GM12878 (cell line): Measurements from ENCODE around the gene ZNF618. TPM values are rescaled to one million over a fixed set of nuclear protein-coding genes. Genes with fewer than 3 reads are reported as not detected.

ENCODE experiments used
- ATAC-seq: fragments of 200-7000 bp; cut with Tn5 transposase; 3 replicates; pipeline ENCODE4 v1.9.1; 2020; ENCODE audit warnings: mild to moderate bottlenecking, moderate library complexity
- BruUV-seq: library from RNA; stranded (reverse); fragments of 400-500 nt; replicated peaks from 2 replicates; lab custom pipeline; 2021; lab: Mats Ljungman, UMichigan
- CTCF ChIA-PET: fragments of 300-600 bp; sonication (Branson Sonifier 250); formaldehyde crosslinking; extraction: SDS; loops from one replicate; lab custom pipeline; 2021; ENCODE audit warnings: inconsistent platforms; lab: Yijun Ruan, JAX
- POLR2A ChIA-PET: fragments of 350-600 bp; formaldehyde crosslinking; extraction: SDS; loops from one replicate; lab custom pipeline; 2021; ENCODE audit warnings: inconsistent platforms; lab: Charles Lee
- RAD21 ChIA-PET: fragments of 300-600 bp; sonication (Branson Sonifier 250); formaldehyde crosslinking; loops from one replicate; lab custom pipeline; 2023; ENCODE audit warnings: antibody characterized with exemption; ENCODE audit not compliant: unreplicated experiment; lab: Charles Lee
- SMC1A ChIA-PET: fragments of 300-600 bp; sonication (Branson Sonifier 250); formaldehyde crosslinking; loops from one replicate; lab custom pipeline; 2023; ENCODE audit not compliant: unreplicated experiment, uncharacterized antibody; lab: Charles Lee
- DNase-seq: peaks from one replicate; pipeline ENCODE4 v3.0.0-alpha.2; 2011; ENCODE audit warnings: low read depth, low spot score
- FAIRE-seq: peaks from 3 replicates; lab custom pipeline; 2011; peaks lifted over from hg19 to GRCh38; lab: Jason Lieb, UNC
- H2AFZ ChIP-seq: 2 replicates; pipeline ENCODE4 v1.6.0; 2011; ENCODE audit warnings: low read depth, low read length, control low read depth; ENCODE audit not compliant: control insufficient read depth
- H3K27ac ChIP-seq: 2 replicates; pipeline ENCODE4 v1.5.1; 2011; ENCODE audit warnings: control low read depth; ENCODE audit not compliant: control insufficient read depth, insufficient read depth
- H3K27me3 ChIP-seq, 2 experiments: replicated peaks in 1 of 2; 2 replicates each; pipeline versions ENCODE4 v1.6.0 to v1.6.1; 2011; ENCODE audit warnings: low read length in 1 of 2; ENCODE audit not compliant: control insufficient read depth in 2 of 2, insufficient read depth in 2 of 2
- H3K36me3 ChIP-seq, 2 experiments: 2 replicates each; pipeline ENCODE4 v1.5.1; 2011; ENCODE audit warnings: low read length in 1 of 2; ENCODE audit not compliant: control insufficient read depth in 2 of 2, insufficient read depth in 2 of 2
- H3K4me1 ChIP-seq: 2 replicates; pipeline ENCODE4 v1.6.1; 2011; ENCODE audit warnings: mild to moderate bottlenecking, low read length, moderate library complexity, mixed read lengths; ENCODE audit not compliant: control insufficient read depth, insufficient read depth
- H3K4me2 ChIP-seq: 2 replicates; pipeline ENCODE4 v1.6.0; 2011; ENCODE audit warnings: control low read depth; ENCODE audit not compliant: control insufficient read depth, insufficient read depth
- H3K4me3 ChIP-seq: fragments of 200-600 bp; sonication (generic); 2 replicates; pipeline ENCODE4 v1.5.1; 2016
- H3K79me2 ChIP-seq: 2 replicates; pipeline ENCODE4 v1.6.0; 2011; ENCODE audit warnings: low read length; ENCODE audit not compliant: control insufficient read depth, insufficient read depth
- H3K9ac ChIP-seq: 2 replicates; pipeline ENCODE4 v1.8.0; 2011; ENCODE audit warnings: low read length, control low read depth, mixed read lengths; ENCODE audit not compliant: control insufficient read depth, insufficient read depth
- H3K9me3 ChIP-seq: replicated peaks from 3 replicates; pipeline ENCODE4 v1.5.1; 2011; ENCODE audit warnings: mild to moderate bottlenecking, low read length; ENCODE audit not compliant: control insufficient read depth, insufficient read depth
- H4K20me1 ChIP-seq: 2 replicates; pipeline ENCODE4 v1.6.0; 2011; ENCODE audit not compliant: control insufficient read depth, insufficient read depth
- GATAD2B ChIP-seq: fragments of 450-650 bp; conservative IDR thresholded peaks from 2 replicates; pipeline ENCODE4 v1.6.1; 2017; ENCODE audit warnings: low read depth, mild to moderate bottlenecking, moderate library complexity
- HCFC1 ChIP-seq: fragments of 150-350 bp; IDR thresholded peaks from 2 replicates; pipeline ENCODE4 v1.6.1; 2014; ENCODE audit warnings: low read length
- MYB ChIP-seq: fragments of 150-350 bp; IDR thresholded peaks from 2 replicates; pipeline ENCODE4 v1.6.1; 2014; ENCODE audit warnings: mild to moderate bottlenecking, low read depth, low read length, borderline replicate concordance
- SIX5 ChIP-seq: IDR thresholded peaks from 2 replicates; pipeline ENCODE4 v1.6.1; 2011; ENCODE audit warnings: mild to moderate bottlenecking, low read depth, low read length, moderate library complexity; ENCODE audit not compliant: severe bottlenecking
- SMAD1 ChIP-seq: fragments of 450-650 bp; IDR thresholded peaks from 2 replicates; pipeline ENCODE4 v1.6.1; 2018; ENCODE audit warnings: mild to moderate bottlenecking, low read depth; ENCODE audit not compliant: partially characterized antibody
- SPI1 ChIP-seq: IDR thresholded peaks from 2 replicates; pipeline ENCODE4 v1.6.1; 2011; ENCODE audit warnings: low read depth, mild to moderate bottlenecking, low read length, moderate library complexity, borderline replicate concordance; ENCODE audit not compliant: insufficient read depth
- whole genome bisulfite sequencing: methylation state at CpG from one replicate; pipeline ENCODE4 v1.1.6; 2016; ENCODE audit warnings: low lambda C conversion rate; ENCODE audit not compliant: insufficient replicate concordance, insufficient coverage; ENCODE audit errors: missing lambda C conversion rate; 5-methylcytosine and 5-hydroxymethylcytosine counted together
- in situ Hi-C: fragments of 300-500 bp; cut with MboI; formaldehyde crosslinking; loops from 9 replicates; pipeline ENCODE4 v1.14.3; 2018; ENCODE audit warnings: mixed read lengths
- intact Hi-C: fragments of 100-400 bp; cut with micrococcal nuclease; formaldehyde crosslinking; loops from one replicate; pipeline ENCODE4 v1.14.2; 2022; ENCODE audit not compliant: unreplicated experiment
- polyA plus RNA-seq, 11 experiments: library from polyadenylated mRNA; depleted of rRNA in 4 of 11; unstranded in 6 of 11; stranded (reverse) in 5 of 11; fragments of >200 nt; fragmentation: Nextera tagmentation in 4 of 11; fragmentation: Illumina TruSeq in 1 of 11; extraction: Ambion mirVana in 4 of 11; extraction: Trizol in 1 of 11; gene quantifications; 1 replicate in 1 of 11; 2 replicates in 10 of 11; pipeline versions ENCODE4 v1.2.1 to v1.2.3, GENCODE V29; 2011 to 2016; ENCODE audit warnings: inconsistent platforms in 2 of 11, missing spikeins in 2 of 11, low read depth in 1 of 11
- total RNA-seq, 4 experiments: library from RNA; depleted of rRNA in 3 of 4; stranded (reverse); fragments of >200 nt in 3 of 4; fragmentation: Illumina TruSeq in 1 of 4; extraction: Trizol in 1 of 4; gene quantifications; 2 replicates each; pipeline versions ENCODE4 v1.2.1 to v1.2.3, GENCODE V29; 2013 to 2021
- TF ChIP-seq, protein P1 (sequence below): fragments of 450-650 bp; IDR thresholded peaks from 2 replicates; pipeline ENCODE4 v1.6.1; 2016; ENCODE audit warnings: mild to moderate bottlenecking, moderate library complexity, borderline replicate concordance
- TF ChIP-seq, protein P2 (sequence below): IDR thresholded peaks from 2 replicates; pipeline ENCODE4 v1.6.1; 2012; ENCODE audit warnings: mild to moderate bottlenecking, low read depth, low read length
- TF ChIP-seq, protein P3 (sequence below): IDR thresholded peaks from 2 replicates; pipeline ENCODE4 v1.6.1; 2012; ENCODE audit warnings: low read depth, low read length, improper control_type of control experiment

ZNF618 gene
- total and polyA plus RNA-seq, 10 of the 15 experiments (the other 5 are each of a cell fraction or from before 2014, with no cell fraction given) = 0.01 to 0.24 (median 0.06) TPM; not detected in 2

DNA sequence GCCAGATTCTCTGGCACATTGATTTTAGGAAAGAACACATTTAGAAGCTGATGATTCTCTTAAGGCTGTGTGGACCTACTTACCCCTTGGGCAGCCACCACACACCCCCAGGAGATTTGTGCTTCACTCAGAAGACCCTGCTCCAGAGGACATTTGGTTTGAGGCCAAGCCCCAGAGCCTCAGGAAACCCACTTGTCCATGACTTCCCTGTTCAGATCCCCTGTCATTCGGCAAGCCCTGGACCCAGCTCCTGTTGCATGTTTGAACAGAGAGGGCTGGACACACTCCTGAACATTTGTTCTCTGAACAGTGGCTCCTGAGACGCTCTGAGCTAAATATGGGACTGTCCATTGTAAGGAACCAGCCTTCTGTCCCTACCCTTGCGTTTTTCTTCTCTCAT lies 119.9 kb downstream of the ZNF618 start:
- DNase-seq (no peak), ATAC-seq (no peak), FAIRE-seq (no peak)
- no TSS peak for BruUV-seq
- 2% methylated on average over 3 of the region's 3 CpGs for WGBS
- ChIA-PET CTCF (no interaction called here), SMC1A (no interaction called here), POLR2A (no interaction called here), RAD21 (no interaction called here)
- intact Hi-C loops = no loop called here
- Histone ChIP-seq H3K27ac (no peak overlapping the region), H3K4me1 (no peaks in the 10 kb centered on the region), H4K20me1 (no peaks in the 10 kb centered on the region), H3K4me3 (no peak overlapping the region), H3K27me3 (peaks cover 0 to 3% of the 10 kb centered on the region in 2 experiments; a peak in 1 of 4 replicates), H3K4me2 (no peak overlapping the region), H3K79me2 (no peaks in the 10 kb centered on the region), H3K36me3 (no peaks in the 10 kb centered on the region), H2AFZ (no peak overlapping the region), H3K9me3 (no peaks in the 10 kb centered on the region), H3K9ac (no peak overlapping the region)
- in situ Hi-C loops = no loop called here
- TF ChIP-seq, protein P1, sequence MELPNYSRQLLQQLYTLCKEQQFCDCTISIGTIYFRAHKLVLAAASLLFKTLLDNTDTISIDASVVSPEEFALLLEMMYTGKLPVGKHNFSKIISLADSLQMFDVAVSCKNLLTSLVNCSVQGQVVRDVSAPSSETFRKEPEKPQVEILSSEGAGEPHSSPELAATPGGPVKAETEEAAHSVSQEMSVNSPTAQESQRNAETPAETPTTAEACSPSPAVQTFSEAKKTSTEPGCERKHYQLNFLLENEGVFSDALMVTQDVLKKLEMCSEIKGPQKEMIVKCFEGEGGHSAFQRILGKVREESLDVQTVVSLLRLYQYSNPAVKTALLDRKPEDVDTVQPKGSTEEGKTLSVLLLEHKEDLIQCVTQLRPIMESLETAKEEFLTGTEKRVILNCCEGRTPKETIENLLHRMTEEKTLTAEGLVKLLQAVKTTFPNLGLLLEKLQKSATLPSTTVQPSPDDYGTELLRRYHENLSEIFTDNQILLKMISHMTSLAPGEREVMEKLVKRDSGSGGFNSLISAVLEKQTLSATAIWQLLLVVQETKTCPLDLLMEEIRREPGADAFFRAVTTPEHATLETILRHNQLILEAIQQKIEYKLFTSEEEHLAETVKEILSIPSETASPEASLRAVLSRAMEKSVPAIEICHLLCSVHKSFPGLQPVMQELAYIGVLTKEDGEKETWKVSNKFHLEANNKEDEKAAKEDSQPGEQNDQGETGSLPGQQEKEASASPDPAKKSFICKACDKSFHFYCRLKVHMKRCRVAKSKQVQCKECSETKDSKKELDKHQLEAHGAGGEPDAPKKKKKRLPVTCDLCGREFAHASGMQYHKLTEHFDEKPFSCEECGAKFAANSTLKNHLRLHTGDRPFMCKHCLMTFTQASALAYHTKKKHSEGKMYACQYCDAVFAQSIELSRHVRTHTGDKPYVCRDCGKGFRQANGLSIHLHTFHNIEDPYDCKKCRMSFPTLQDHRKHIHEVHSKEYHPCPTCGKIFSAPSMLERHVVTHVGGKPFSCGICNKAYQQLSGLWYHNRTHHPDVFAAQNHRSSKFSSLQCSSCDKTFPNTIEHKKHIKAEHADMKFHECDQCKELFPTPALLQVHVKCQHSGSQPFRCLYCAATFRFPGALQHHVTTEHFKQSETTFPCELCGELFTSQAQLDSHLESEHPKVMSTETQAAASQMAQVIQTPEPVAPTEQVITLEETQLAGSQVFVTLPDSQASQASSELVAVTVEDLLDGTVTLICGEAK = no peak
- TF ChIP-seq GATAD2B (no peak), SIX5 (no peak), MYB (no peak), HCFC1 (no peak), SPI1 (no peak), SMAD1 (no peak)
- TF ChIP-seq, protein P2, sequence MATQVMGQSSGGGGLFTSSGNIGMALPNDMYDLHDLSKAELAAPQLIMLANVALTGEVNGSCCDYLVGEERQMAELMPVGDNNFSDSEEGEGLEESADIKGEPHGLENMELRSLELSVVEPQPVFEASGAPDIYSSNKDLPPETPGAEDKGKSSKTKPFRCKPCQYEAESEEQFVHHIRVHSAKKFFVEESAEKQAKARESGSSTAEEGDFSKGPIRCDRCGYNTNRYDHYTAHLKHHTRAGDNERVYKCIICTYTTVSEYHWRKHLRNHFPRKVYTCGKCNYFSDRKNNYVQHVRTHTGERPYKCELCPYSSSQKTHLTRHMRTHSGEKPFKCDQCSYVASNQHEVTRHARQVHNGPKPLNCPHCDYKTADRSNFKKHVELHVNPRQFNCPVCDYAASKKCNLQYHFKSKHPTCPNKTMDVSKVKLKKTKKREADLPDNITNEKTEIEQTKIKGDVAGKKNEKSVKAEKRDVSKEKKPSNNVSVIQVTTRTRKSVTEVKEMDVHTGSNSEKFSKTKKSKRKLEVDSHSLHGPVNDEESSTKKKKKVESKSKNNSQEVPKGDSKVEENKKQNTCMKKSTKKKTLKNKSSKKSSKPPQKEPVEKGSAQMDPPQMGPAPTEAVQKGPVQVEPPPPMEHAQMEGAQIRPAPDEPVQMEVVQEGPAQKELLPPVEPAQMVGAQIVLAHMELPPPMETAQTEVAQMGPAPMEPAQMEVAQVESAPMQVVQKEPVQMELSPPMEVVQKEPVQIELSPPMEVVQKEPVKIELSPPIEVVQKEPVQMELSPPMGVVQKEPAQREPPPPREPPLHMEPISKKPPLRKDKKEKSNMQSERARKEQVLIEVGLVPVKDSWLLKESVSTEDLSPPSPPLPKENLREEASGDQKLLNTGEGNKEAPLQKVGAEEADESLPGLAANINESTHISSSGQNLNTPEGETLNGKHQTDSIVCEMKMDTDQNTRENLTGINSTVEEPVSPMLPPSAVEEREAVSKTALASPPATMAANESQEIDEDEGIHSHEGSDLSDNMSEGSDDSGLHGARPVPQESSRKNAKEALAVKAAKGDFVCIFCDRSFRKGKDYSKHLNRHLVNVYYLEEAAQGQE = no peak
- TF ChIP-seq, protein P3, sequence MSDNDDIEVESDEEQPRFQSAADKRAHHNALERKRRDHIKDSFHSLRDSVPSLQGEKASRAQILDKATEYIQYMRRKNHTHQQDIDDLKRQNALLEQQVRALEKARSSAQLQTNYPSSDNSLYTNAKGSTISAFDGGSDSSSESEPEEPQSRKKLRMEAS = no peak
